GM12878 (cell line): ENCODE results near the gene WDFY4. TPM values are rescaled to one million over a fixed set of nuclear protein-coding genes. Genes with fewer than 3 reads are reported as not detected.

Experiments used
- ATAC-seq: fragments of 200-7000 bp; cut with Tn5 transposase; 3 replicates; pipeline ENCODE4 v1.9.1; 2020; ENCODE audit warnings: mild to moderate bottlenecking, moderate library complexity
- BruUV-seq: library from RNA; stranded (reverse); fragments of 400-500 nt; replicated peaks from 2 replicates; lab custom pipeline; 2021; lab: Mats Ljungman, UMichigan
- CTCF ChIA-PET: fragments of 300-600 bp; sonication (Branson Sonifier 250); formaldehyde crosslinking; extraction: SDS; loops from one replicate; lab custom pipeline; 2021; ENCODE audit warnings: inconsistent platforms; lab: Yijun Ruan, JAX
- POLR2A ChIA-PET: fragments of 350-600 bp; formaldehyde crosslinking; extraction: SDS; loops from one replicate; lab custom pipeline; 2021; ENCODE audit warnings: inconsistent platforms; lab: Charles Lee
- RAD21 ChIA-PET: fragments of 300-600 bp; sonication (Branson Sonifier 250); formaldehyde crosslinking; loops from one replicate; lab custom pipeline; 2023; ENCODE audit warnings: antibody characterized with exemption; ENCODE audit not compliant: unreplicated experiment; lab: Charles Lee
- SMC1A ChIA-PET: fragments of 300-600 bp; sonication (Branson Sonifier 250); formaldehyde crosslinking; loops from one replicate; lab custom pipeline; 2023; ENCODE audit not compliant: unreplicated experiment, uncharacterized antibody; lab: Charles Lee
- DNase-seq: peaks from one replicate; pipeline ENCODE4 v3.0.0-alpha.2; 2011; ENCODE audit warnings: low read depth, low spot score
- FAIRE-seq: peaks from 3 replicates; lab custom pipeline; 2011; peaks lifted over from hg19 to GRCh38; lab: Jason Lieb, UNC
- H2AFZ ChIP-seq: 2 replicates; pipeline ENCODE4 v1.6.0; 2011; ENCODE audit warnings: low read depth, low read length, control low read depth; ENCODE audit not compliant: control insufficient read depth
- H3K27ac ChIP-seq: 2 replicates; pipeline ENCODE4 v1.5.1; 2011; ENCODE audit warnings: control low read depth; ENCODE audit not compliant: control insufficient read depth, insufficient read depth
- H3K27me3 ChIP-seq, 2 experiments: replicated peaks in 1 of 2; 2 replicates each; pipeline versions ENCODE4 v1.6.0 to v1.6.1; 2011; ENCODE audit warnings: low read length in 1 of 2; ENCODE audit not compliant: control insufficient read depth in 2 of 2, insufficient read depth in 2 of 2
- H3K36me3 ChIP-seq, 2 experiments: 2 replicates each; pipeline ENCODE4 v1.5.1; 2011; ENCODE audit warnings: low read length in 1 of 2; ENCODE audit not compliant: control insufficient read depth in 2 of 2, insufficient read depth in 2 of 2
- H3K4me1 ChIP-seq: 2 replicates; pipeline ENCODE4 v1.6.1; 2011; ENCODE audit warnings: mild to moderate bottlenecking, low read length, moderate library complexity, mixed read lengths; ENCODE audit not compliant: control insufficient read depth, insufficient read depth
- H3K4me2 ChIP-seq: 2 replicates; pipeline ENCODE4 v1.6.0; 2011; ENCODE audit warnings: control low read depth; ENCODE audit not compliant: control insufficient read depth, insufficient read depth
- H3K4me3 ChIP-seq: fragments of 200-600 bp; sonication (generic); 2 replicates; pipeline ENCODE4 v1.5.1; 2016
- H3K79me2 ChIP-seq: 2 replicates; pipeline ENCODE4 v1.6.0; 2011; ENCODE audit warnings: low read length; ENCODE audit not compliant: control insufficient read depth, insufficient read depth
- H3K9ac ChIP-seq: 2 replicates; pipeline ENCODE4 v1.8.0; 2011; ENCODE audit warnings: low read length, control low read depth, mixed read lengths; ENCODE audit not compliant: control insufficient read depth, insufficient read depth
- H3K9me3 ChIP-seq: replicated peaks from 3 replicates; pipeline ENCODE4 v1.5.1; 2011; ENCODE audit warnings: mild to moderate bottlenecking, low read length; ENCODE audit not compliant: control insufficient read depth, insufficient read depth
- H4K20me1 ChIP-seq: 2 replicates; pipeline ENCODE4 v1.6.0; 2011; ENCODE audit not compliant: control insufficient read depth, insufficient read depth
- CBFB ChIP-seq: IDR thresholded peaks from 2 replicates; pipeline ENCODE4 v1.6.1; 2016; ENCODE audit warnings: antibody characterized with exemption, low read depth
- CREM ChIP-seq: IDR thresholded peaks from 2 replicates; pipeline ENCODE4 v1.6.1; 2014; ENCODE audit warnings: antibody characterized with exemption, low read depth
- MTA2 ChIP-seq: fragments of 450-650 bp; IDR thresholded peaks from 2 replicates; pipeline ENCODE4 v1.6.1; 2016; ENCODE audit warnings: low read depth, mild to moderate bottlenecking, moderate library complexity
- NFXL1 ChIP-seq: fragments of 450-650 bp; IDR thresholded peaks from 2 replicates; pipeline ENCODE4 v1.6.1; 2017; ENCODE audit warnings: antibody characterized with exemption, mild to moderate bottlenecking, borderline replicate concordance
- NRF1 ChIP-seq: conservative IDR thresholded peaks from 2 replicates; pipeline ENCODE4 v1.6.1; 2011; ENCODE audit warnings: mild to moderate bottlenecking, low read depth, low read length, improper control_type of control experiment
- POLR2A ChIP-seq: IDR thresholded peaks from 2 replicates; pipeline ENCODE4 v1.6.1; 2011; ENCODE audit warnings: low read depth, mild to moderate bottlenecking, low read length
- RAD51 ChIP-seq: fragments of 450-650 bp; IDR thresholded peaks from 2 replicates; pipeline ENCODE4 v1.6.1; 2016; ENCODE audit warnings: moderate library complexity, mild to moderate bottlenecking, inconsistent platforms
- RCOR1 ChIP-seq: conservative IDR thresholded peaks from 2 replicates; pipeline ENCODE4 v1.6.1; 2012; ENCODE audit warnings: low read depth, low read length, improper control_type of control experiment
- SP1 ChIP-seq: IDR thresholded peaks from one replicate; pipeline ENCODE4 v1.6.1; 2011; ENCODE audit warnings: low read depth, low read length
- SPI1 ChIP-seq: IDR thresholded peaks from 2 replicates; pipeline ENCODE4 v1.6.1; 2011; ENCODE audit warnings: low read depth, mild to moderate bottlenecking, low read length, moderate library complexity, borderline replicate concordance; ENCODE audit not compliant: insufficient read depth
- STAT3 ChIP-seq: IDR thresholded peaks from 2 replicates; pipeline ENCODE4 v1.6.1; 2011; ENCODE audit warnings: low read depth, low read length, improper control_type of control experiment
- SUZ12 ChIP-seq: fragments of 200-600 bp; sonication (generic); IDR thresholded peaks from one replicate; pipeline ENCODE4 v1.6.1; 2018; ENCODE audit warnings: antibody characterized with exemption, mild to moderate bottlenecking; ENCODE audit not compliant: unreplicated experiment
- TCF7 ChIP-seq: IDR thresholded peaks from 2 replicates; pipeline ENCODE4 v1.6.1; 2014; ENCODE audit warnings: antibody characterized with exemption, borderline replicate concordance
- ZNF622 ChIP-seq: fragments of 450-650 bp; IDR thresholded peaks from 2 replicates; pipeline ENCODE4 v1.6.1; 2017; ENCODE audit warnings: mild to moderate bottlenecking, inconsistent platforms
- WGBS: methylation state at CpG from one replicate; pipeline ENCODE4 v1.1.6; 2016; ENCODE audit warnings: low lambda C conversion rate; ENCODE audit not compliant: insufficient replicate concordance, insufficient coverage; ENCODE audit errors: missing lambda C conversion rate; 5-methylcytosine and 5-hydroxymethylcytosine counted together
- in situ Hi-C: fragments of 300-500 bp; cut with MboI; formaldehyde crosslinking; loops from 9 replicates; pipeline ENCODE4 v1.14.3; 2018; ENCODE audit warnings: mixed read lengths
- intact Hi-C: fragments of 100-400 bp; cut with micrococcal nuclease; formaldehyde crosslinking; loops from one replicate; pipeline ENCODE4 v1.14.2; 2022; ENCODE audit not compliant: unreplicated experiment
- polyA plus RNA-seq, 11 experiments: library from polyadenylated mRNA; depleted of rRNA in 4 of 11; unstranded in 6 of 11; stranded (reverse) in 5 of 11; fragments of >200 nt; fragmentation: Nextera tagmentation in 4 of 11; fragmentation: Illumina TruSeq in 1 of 11; extraction: Ambion mirVana in 4 of 11; extraction: Trizol in 1 of 11; gene quantifications; 1 replicate in 1 of 11; 2 replicates in 10 of 11; pipeline versions ENCODE4 v1.2.1 to v1.2.3, GENCODE V29; 2011 to 2016; ENCODE audit warnings: inconsistent platforms in 2 of 11, missing spikeins in 2 of 11, low read depth in 1 of 11
- total RNA-seq, 4 experiments: library from RNA; depleted of rRNA in 3 of 4; stranded (reverse); fragments of >200 nt in 3 of 4; fragmentation: Illumina TruSeq in 1 of 4; extraction: Trizol in 1 of 4; gene quantifications; 2 replicates each; pipeline versions ENCODE4 v1.2.1 to v1.2.3, GENCODE V29; 2013 to 2021
- TF ChIP-seq, protein P1 (sequence below): fragments of 450-650 bp; formaldehyde crosslinking; IDR thresholded peaks from 2 replicates; pipeline ENCODE4 v1.5.0; 2022; ENCODE audit warnings: mild to moderate bottlenecking, missing genetic modification characterization
- TF ChIP-seq, protein P2 (sequence below): fragments of 150-350 bp; IDR thresholded peaks from 2 replicates; pipeline ENCODE4 v1.6.1; 2014; ENCODE audit warnings: mild to moderate bottlenecking, low read depth, low read length
- TF ChIP-seq, protein P3 (sequence below): fragments of 450-650 bp; IDR thresholded peaks from 2 replicates; pipeline ENCODE4 v1.6.1; 2017; ENCODE audit warnings: mild to moderate bottlenecking, moderate library complexity

Gene WDFY4
- total and polyA plus RNA-seq, 10 of the 15 experiments (the other 5 are each of a cell fraction or from before 2014, with no cell fraction given): 13.5 to 132 (median 47.3) TPM

DNA sequence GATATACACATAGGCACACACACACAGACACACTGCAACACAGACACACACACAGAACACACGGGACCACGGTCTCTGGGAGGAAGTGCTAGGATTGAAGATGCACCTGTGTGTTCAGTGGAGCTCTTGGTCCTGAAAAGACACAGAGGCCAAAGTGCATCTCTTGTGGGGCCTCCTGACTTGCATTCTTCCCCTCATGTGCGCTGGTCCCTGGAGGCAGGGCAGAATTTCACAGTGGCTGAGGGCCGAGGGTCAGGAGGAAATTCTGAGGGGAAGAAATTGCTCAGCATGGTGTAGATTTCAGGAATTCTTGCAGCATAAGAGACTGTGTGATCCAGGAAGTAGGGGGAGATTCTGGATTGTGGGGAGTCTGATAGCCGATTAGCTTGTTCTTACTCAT, 35.9 kb downstream of the WDFY4 start:
- ChIA-PET POLR2A (no interaction called here), SMC1A (interaction anchor here (1.1 kb wide), 1 partner anchor 19 kb away, joined by 3 read pairs; no protein-coding TSS in a partner anchor), RAD21 (no interaction called here), CTCF (interaction anchor here (0.8 to 1.1 kb wide), 2 partner anchors 9 to 63 kb away, joined by 3 read pairs; no protein-coding TSS in a partner anchor)
- H3K4me1 ChIP-seq: no peaks in the 10 kb centered on the region
- no peak overlapping the region for H3K27ac ChIP-seq
- H3K79me2 ChIP-seq: peaks cover 11% of the 10 kb centered on the region
- DNase-seq (no peak), ATAC-seq (no peak), FAIRE-seq (peak; percentile 41)
- BruUV-seq: no TSS peak
- in situ Hi-C loops: loop anchor here (5.0 kb wide), 1 partner anchor 168 kb away; no protein-coding TSS in a partner anchor
- H3K9me3 ChIP-seq: no peaks in the 10 kb centered on the region
- H4K20me1 ChIP-seq: no peaks in the 10 kb centered on the region
- H2AFZ ChIP-seq: no peak overlapping the region
- H3K36me3 ChIP-seq: peaks cover 46 to 49% of the 10 kb centered on the region in 2 experiments
- H3K4me2 ChIP-seq: no peak overlapping the region
- H3K27me3 ChIP-seq: no peaks in the 10 kb centered on the region
- no peak overlapping the region for H3K4me3 ChIP-seq
- intact Hi-C loops: no loop called here
- WGBS: 54% methylated on average over 5 of the region's 5 CpGs
- no peak overlapping the region for H3K9ac ChIP-seq
- TF ChIP-seq SP1: no peak
- TF ChIP-seq CBFB: no peak
- no peak for TF ChIP-seq POLR2A
- no peak for TF ChIP-seq RCOR1
- TF ChIP-seq ZNF622: no peak
- TF ChIP-seq, protein P1, sequence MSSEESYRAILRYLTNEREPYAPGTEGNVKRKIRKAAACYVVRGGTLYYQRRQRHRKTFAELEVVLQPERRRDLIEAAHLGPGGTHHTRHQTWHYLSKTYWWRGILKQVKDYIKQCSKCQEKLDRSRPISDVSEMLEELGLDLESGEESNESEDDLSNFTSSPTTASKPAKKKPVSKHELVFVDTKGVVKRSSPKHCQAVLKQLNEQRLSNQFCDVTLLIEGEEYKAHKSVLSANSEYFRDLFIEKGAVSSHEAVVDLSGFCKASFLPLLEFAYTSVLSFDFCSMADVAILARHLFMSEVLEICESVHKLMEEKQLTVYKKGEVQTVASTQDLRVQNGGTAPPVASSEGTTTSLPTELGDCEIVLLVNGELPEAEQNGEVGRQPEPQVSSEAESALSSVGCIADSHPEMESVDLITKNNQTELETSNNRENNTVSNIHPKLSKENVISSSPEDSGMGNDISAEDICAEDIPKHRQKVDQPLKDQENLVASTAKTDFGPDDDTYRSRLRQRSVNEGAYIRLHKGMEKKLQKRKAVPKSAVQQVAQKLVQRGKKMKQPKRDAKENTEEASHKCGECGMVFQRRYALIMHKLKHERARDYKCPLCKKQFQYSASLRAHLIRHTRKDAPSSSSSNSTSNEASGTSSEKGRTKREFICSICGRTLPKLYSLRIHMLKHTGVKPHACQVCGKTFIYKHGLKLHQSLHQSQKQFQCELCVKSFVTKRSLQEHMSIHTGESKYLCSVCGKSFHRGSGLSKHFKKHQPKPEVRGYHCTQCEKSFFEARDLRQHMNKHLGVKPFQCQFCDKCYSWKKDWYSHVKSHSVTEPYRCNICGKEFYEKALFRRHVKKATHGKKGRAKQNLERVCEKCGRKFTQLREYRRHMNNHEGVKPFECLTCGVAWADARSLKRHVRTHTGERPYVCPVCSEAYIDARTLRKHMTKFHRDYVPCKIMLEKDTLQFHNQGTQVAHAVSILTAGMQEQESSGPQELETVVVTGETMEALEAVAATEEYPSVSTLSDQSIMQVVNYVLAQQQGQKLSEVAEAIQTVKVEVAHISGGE (CRISPR knock-in tag): no peak
- TF ChIP-seq RAD51: no peak
- no peak for TF ChIP-seq NRF1
- no peak for TF ChIP-seq SUZ12
- TF ChIP-seq CREM: no peak
- no peak for TF ChIP-seq SPI1
- TF ChIP-seq MTA2: no peak
- TF ChIP-seq TCF7: no peak
- TF ChIP-seq NFXL1: no peak
- TF ChIP-seq STAT3: no peak
- TF ChIP-seq, protein P2, sequence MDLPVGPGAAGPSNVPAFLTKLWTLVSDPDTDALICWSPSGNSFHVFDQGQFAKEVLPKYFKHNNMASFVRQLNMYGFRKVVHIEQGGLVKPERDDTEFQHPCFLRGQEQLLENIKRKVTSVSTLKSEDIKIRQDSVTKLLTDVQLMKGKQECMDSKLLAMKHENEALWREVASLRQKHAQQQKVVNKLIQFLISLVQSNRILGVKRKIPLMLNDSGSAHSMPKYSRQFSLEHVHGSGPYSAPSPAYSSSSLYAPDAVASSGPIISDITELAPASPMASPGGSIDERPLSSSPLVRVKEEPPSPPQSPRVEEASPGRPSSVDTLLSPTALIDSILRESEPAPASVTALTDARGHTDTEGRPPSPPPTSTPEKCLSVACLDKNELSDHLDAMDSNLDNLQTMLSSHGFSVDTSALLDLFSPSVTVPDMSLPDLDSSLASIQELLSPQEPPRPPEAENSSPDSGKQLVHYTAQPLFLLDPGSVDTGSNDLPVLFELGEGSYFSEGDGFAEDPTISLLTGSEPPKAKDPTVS: no peak
- TF ChIP-seq, protein P3, sequence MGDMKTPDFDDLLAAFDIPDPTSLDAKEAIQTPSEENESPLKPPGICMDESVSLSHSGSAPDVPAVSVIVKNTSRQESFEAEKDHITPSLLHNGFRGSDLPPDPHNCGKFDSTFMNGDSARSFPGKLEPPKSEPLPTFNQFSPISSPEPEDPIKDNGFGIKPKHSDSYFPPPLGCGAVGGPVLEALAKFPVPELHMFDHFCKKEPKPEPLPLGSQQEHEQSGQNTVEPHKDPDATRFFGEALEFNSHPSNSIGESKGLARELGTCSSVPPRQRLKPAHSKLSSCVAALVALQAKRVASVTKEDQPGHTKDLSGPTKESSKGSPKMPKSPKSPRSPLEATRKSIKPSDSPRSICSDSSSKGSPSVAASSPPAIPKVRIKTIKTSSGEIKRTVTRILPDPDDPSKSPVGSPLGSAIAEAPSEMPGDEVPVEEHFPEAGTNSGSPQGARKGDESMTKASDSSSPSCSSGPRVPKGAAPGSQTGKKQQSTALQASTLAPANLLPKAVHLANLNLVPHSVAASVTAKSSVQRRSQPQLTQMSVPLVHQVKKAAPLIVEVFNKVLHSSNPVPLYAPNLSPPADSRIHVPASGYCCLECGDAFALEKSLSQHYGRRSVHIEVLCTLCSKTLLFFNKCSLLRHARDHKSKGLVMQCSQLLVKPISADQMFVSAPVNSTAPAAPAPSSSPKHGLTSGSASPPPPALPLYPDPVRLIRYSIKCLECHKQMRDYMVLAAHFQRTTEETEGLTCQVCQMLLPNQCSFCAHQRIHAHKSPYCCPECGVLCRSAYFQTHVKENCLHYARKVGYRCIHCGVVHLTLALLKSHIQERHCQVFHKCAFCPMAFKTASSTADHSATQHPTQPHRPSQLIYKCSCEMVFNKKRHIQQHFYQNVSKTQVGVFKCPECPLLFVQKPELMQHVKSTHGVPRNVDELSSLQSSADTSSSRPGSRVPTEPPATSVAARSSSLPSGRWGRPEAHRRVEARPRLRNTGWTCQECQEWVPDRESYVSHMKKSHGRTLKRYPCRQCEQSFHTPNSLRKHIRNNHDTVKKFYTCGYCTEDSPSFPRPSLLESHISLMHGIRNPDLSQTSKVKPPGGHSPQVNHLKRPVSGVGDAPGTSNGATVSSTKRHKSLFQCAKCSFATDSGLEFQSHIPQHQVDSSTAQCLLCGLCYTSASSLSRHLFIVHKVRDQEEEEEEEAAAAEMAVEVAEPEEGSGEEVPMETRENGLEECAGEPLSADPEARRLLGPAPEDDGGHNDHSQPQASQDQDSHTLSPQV: no peak
